ENCODE measurements around the gene CTBP2. TPM values are rescaled to one million over a fixed set of nuclear protein-coding genes. Genes with fewer than 3 reads are reported as not detected.

Gene CTBP2
- total and polyA plus RNA-seq, 10 of the 15 experiments (the other 5 are each of a cell fraction or from before 2014, with no cell fraction given) = 0.02 to 0.72 (median 0.06) TPM; not detected in 2

- no TSS peak for BruUV-seq (replicated peaks)
- Histone ChIP-seq H3K27ac (ENCODE audit: control insufficient read depth, insufficient read depth) (peak overlapping the region; percentile 84), H3K27me3 (replicated peaks in 1 of 2; ENCODE audit: control insufficient read depth in 2 of 2, insufficient read depth in 2 of 2, low read length in 1 of 2) (no peaks in the 10 kb centered on the region), H3K4me2 (ENCODE audit: control insufficient read depth, insufficient read depth) (peak overlapping the region; percentile 61), H3K79me2 (ENCODE audit: control insufficient read depth, insufficient read depth, low read length) (peaks cover 4% of the 10 kb centered on the region), H3K36me3 (ENCODE audit: control insufficient read depth in 2 of 2, insufficient read depth in 2 of 2, low read length in 1 of 2) (peaks cover 4 to 21% of the 10 kb centered on the region in 2 experiments; a peak in 3 of 4 replicates), H3K4me3 (peak overlapping the region; percentile 28), H2AFZ (ENCODE audit: control insufficient read depth, low read depth, low read length) (no peak overlapping the region), H4K20me1 (ENCODE audit: control insufficient read depth, insufficient read depth) (no peaks in the 10 kb centered on the region), H3K9me3 (replicated peaks; ENCODE audit: control insufficient read depth, insufficient read depth, low read length) (no peaks in the 10 kb centered on the region), H3K4me1 (ENCODE audit: control insufficient read depth, insufficient read depth, low read length) (peaks cover 28% of the 10 kb centered on the region), H3K9ac (ENCODE audit: control insufficient read depth, insufficient read depth, low read length) (peak overlapping the region; percentile 40)
- in situ Hi-C loops (cut with MboI) (no loop called here), intact Hi-C loops (cut with micrococcal nuclease; ENCODE audit: unreplicated experiment) (no loop called here)
- RAD21 ChIA-PET (ENCODE audit: unreplicated experiment) = interaction anchor here (0.6 to 1.7 kb wide), 6 partner anchors 9 to 1572 kb away, joined by 3 to 5 read pairs (median 4); no protein-coding TSS in a partner anchor
- WGBS (ENCODE audit: insufficient coverage, insufficient replicate concordance, low lambda C conversion rate, missing lambda C conversion rate) = 0% methylated on average over 2 of the region's 2 CpGs
- DNase-seq (ENCODE audit: low read depth, low spot score) (peak; percentile 51), FAIRE-seq (no peak), ATAC-seq (peak; percentile 54)
- POLR2A ChIA-PET = interaction anchor here (0.9 to 1.0 kb wide), 2 partner anchors 11 to 54 kb away, joined by 3 read pairs; no protein-coding TSS in a partner anchor
- CTCF ChIA-PET = interaction anchor here (1.0 kb wide), 1 partner anchor 16 kb away, joined by 4 read pairs; no protein-coding TSS in a partner anchor
- SMC1A ChIA-PET (ENCODE audit: uncharacterized antibody, unreplicated experiment) = interaction anchor here (3.0 kb wide), 1 partner anchor 12 kb away, joined by 13 read pairs; no protein-coding TSS in a partner anchor
- TF ChIP-seq CREB1 (IDR thresholded peaks at IDR 0.05; ENCODE audit: low read depth) (no peak), REST (IDR thresholded peaks at IDR 0.05; ENCODE audit: low read depth, low read length) (no peak), CREM (IDR thresholded peaks at IDR 0.05; ENCODE audit: low read depth) (no peak), ATF2 (IDR thresholded peaks at IDR 0.05; ENCODE audit: low read length) (0 out of 2 replicates have a peak, but pooled peaks have one; percentile 14), NR2F1 (conservative IDR thresholded peaks at IDR 0.05) (peak; percentile 38; the same call in 1 of the 2 replicates), RUNX3 (IDR thresholded peaks at IDR 0.05; ENCODE audit: low read length) (peak; percentile 89), MEF2A (IDR thresholded peaks at IDR 0.05; ENCODE audit: insufficient read depth, low read depth, low read length) (peak; percentile 63; the same call in 1 of the 2 replicates), ESRRA (IDR thresholded peaks at IDR 0.05; ENCODE audit: low read length) (no peak)
- TF ChIP-seq, protein P1, sequence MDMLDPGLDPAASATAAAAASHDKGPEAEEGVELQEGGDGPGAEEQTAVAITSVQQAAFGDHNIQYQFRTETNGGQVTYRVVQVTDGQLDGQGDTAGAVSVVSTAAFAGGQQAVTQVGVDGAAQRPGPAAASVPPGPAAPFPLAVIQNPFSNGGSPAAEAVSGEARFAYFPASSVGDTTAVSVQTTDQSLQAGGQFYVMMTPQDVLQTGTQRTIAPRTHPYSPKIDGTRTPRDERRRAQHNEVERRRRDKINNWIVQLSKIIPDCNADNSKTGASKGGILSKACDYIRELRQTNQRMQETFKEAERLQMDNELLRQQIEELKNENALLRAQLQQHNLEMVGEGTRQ (IDR thresholded peaks at IDR 0.05; ENCODE audit: borderline replicate concordance, low read depth, low read length) = no peak
- TF ChIP-seq, protein P2, sequence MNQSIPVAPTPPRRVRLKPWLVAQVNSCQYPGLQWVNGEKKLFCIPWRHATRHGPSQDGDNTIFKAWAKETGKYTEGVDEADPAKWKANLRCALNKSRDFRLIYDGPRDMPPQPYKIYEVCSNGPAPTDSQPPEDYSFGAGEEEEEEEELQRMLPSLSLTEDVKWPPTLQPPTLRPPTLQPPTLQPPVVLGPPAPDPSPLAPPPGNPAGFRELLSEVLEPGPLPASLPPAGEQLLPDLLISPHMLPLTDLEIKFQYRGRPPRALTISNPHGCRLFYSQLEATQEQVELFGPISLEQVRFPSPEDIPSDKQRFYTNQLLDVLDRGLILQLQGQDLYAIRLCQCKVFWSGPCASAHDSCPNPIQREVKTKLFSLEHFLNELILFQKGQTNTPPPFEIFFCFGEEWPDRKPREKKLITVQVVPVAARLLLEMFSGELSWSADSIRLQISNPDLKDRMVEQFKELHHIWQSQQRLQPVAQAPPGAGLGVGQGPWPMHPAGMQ (IDR thresholded peaks at IDR 0.05; ENCODE audit: borderline replicate concordance) = no peak
- TF ChIP-seq, protein P3, sequence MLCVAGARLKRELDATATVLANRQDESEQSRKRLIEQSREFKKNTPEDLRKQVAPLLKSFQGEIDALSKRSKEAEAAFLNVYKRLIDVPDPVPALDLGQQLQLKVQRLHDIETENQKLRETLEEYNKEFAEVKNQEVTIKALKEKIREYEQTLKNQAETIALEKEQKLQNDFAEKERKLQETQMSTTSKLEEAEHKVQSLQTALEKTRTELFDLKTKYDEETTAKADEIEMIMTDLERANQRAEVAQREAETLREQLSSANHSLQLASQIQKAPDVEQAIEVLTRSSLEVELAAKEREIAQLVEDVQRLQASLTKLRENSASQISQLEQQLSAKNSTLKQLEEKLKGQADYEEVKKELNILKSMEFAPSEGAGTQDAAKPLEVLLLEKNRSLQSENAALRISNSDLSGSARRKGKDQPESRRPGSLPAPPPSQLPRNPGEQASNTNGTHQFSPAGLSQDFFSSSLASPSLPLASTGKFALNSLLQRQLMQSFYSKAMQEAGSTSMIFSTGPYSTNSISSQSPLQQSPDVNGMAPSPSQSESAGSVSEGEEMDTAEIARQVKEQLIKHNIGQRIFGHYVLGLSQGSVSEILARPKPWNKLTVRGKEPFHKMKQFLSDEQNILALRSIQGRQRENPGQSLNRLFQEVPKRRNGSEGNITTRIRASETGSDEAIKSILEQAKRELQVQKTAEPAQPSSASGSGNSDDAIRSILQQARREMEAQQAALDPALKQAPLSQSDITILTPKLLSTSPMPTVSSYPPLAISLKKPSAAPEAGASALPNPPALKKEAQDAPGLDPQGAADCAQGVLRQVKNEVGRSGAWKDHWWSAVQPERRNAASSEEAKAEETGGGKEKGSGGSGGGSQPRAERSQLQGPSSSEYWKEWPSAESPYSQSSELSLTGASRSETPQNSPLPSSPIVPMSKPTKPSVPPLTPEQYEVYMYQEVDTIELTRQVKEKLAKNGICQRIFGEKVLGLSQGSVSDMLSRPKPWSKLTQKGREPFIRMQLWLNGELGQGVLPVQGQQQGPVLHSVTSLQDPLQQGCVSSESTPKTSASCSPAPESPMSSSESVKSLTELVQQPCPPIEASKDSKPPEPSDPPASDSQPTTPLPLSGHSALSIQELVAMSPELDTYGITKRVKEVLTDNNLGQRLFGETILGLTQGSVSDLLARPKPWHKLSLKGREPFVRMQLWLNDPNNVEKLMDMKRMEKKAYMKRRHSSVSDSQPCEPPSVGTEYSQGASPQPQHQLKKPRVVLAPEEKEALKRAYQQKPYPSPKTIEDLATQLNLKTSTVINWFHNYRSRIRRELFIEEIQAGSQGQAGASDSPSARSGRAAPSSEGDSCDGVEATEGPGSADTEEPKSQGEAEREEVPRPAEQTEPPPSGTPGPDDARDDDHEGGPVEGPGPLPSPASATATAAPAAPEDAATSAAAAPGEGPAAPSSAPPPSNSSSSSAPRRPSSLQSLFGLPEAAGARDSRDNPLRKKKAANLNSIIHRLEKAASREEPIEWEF (IDR thresholded peaks at IDR 0.05; ENCODE audit: insufficient replicate concordance, low read depth, low read length) = no peak
These were observed 189.1 kb downstream of the CTBP2 start for GRCh38 chr10:124971276-124971675.

All from GM12878 (cell line).